Mammary microvascular endothelial cell (primary cell): ENCODE measurements around the gene RASA1. TPM values are rescaled to one million over a fixed set of nuclear protein-coding genes. Genes with fewer than 3 reads are reported as not detected.

Source experiments
- total RNA-seq: library from RNA; depleted of rRNA; stranded (reverse); fragments of >200 nt; gene quantifications from 2 replicates; pipeline ENCODE4 v1.2.3, GENCODE V29; 2015

The RASA1 gene
- total RNA-seq: 31.7 and 34.7 TPM in 2 replicates

DNA sequence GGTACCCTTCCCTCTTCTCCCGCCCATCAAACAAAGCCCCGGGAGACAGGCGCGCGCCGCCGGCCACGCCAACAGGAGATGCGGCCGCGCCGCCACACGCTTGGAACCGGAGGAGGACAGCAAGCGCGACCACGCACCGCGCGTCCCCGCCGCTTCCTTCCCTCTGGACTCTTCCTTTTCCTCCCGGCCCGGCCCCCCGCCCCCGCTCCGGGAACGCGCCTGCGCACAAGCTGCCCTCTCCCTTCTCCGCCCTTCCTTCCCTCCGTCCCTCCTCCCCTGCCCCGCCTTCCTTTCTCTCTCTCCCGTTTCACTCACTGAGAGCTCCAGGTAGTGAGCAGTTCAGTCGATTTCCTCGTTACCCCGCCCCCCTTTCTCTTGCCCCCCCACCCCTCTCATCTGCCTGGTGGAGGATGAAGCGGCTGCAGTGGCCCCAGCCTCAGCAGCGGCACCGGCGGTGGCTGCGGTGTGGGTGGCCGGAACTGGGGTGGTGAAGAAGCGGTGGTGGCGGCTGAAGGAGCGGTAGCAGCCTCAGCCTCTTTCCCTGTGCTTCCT, at the start of gene RASA1:
Gene RASA1 (plus strand): TSS at position 310 of the 552 bp plus-strand sequence. CDS start 569 bp downstream, outside the sequence.

DNA sequence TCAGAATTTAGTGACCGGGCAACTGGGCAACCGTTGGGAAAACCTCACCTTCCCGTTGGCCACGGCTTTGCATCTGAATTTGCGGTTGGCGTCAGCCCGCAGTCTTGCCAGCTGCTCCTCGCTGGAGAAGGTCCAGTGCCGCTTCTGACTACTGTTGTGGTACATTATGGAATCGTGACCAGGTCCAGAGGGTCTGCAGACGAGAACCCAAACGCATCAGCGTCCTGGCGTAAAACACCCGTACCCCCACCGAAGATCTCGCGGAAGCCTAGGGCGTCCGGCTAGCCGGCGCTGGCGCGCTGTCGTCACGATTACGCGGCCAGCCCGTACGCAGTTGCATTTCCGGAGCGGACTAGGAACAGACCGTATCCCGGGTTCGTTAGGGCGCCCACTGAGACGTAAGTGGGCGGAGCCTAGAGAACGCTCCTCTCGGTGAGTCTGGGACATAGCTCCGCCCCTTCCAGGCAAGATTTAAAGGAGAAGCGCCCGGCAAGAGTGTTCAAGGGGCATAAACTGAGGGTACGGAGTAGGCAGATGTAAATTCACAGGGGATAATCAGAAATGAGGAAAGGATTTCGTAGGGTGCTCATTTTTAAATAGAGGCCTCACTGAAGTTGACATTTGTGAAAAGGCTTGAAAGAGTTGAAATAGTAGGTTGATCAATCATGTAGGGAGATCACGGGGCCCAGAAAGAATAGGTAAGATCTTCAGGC, 145.1 kb downstream of the RASA1 start, which contains the start of gene CCNH:
Gene CCNH (minus strand): TSS at position 301 of the 713 bp plus-strand sequence. CDS start 136 bp downstream, at position 165.

Other genes with a start within 250 kb of the RASA1 start
- 52.4 and 89.6 TPM in 2 replicates for gene CCNH, start 145.0 kb downstream of the RASA1 start, total RNA-seq